ENCODE data around the gene RAD51B.

DNA sequence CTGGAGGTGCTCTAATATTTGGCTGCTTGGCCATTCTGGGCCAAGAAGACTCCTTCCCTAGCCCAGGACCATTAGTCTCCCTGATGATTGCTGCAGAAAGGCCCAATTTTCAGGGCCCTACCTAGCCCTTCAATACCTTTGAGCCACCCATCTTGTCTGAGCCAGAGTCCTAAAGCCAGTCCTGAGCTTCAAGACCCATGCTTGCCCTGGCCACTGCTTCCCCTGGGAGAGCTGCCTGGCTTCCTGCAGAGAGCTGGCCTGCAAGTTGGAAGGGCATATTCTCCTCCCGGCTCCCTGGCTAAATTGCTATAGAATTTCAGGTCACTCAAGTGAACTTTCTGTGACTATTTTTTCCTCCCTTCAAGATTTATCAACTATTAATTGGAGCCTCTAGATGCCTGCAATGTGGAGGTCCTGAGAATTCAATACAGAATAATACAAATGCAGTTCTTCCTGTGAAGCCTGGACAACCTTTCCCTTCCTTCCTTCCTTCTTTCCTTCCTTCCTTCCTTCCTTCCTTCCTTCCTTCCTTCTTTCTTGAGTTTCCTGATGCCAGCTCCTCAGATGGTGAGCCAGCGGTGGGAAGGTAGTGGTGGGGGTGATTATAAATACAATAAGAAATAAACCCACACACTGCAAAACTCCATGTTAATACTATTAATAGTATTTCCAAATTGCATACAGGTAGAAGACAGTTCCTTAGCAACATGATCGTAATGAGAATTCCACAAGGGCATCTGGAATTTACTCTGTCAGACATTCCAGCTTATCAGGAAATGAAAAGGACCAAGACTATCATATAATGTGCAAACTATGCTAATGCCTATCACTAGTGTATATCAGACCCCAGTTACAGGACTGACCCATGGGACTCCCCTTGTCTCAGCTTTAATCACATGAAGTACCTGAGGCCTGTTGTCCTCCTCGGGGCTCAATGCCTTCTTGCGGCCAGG lies 865.2 kb downstream of the RAD51B start:
- no peak for TF ChIP-seq CTCF (IDR thresholded peaks at IDR 0.05)
- no peak for TF ChIP-seq POLR2A (IDR thresholded peaks at IDR 0.05)

Data from ovary (tissue), 3 donors.